OCI-LY3 (cell line): ENCODE data around the gene RNGTT.

Experiments used
- CTCF ChIP-seq: fragments of 200-600, 300-600 bp; sonication (generic); IDR thresholded peaks from 2 replicates; pipeline ENCODE4 v1.5.1; 2014; ENCODE audit warnings: antibody characterized with exemption, low read length, low read depth
- EZH2phosphoT487 ChIP-seq: fragments of 200-600 bp; shearing (Covaris generic); IDR thresholded peaks from 2 replicates; pipeline ENCODE4 v1.6.1; 2018; ENCODE audit warnings: antibody characterized with exemption, mixed run types, low read depth

- TF ChIP-seq CTCF (no peak), EZH2phosphoT487 (no peak)
Measured at GRCh38 chr6:88585276-88585692, 378.1 kb downstream of the RNGTT start.
